Measurements from ENCODE around the gene PPP6R2. TPM values are rescaled to one million over a fixed set of nuclear protein-coding genes. Genes with fewer than 3 reads are reported as not detected.

Gene PPP6R2
- total RNA-seq, 1 donor from 2014 or later, result 32.6 TPM

GRCh38 chr22:50303515-50303847 is 39.6 kb upstream of the PPP6R2 start:
- no peak overlapping the region for H2AFZ ChIP-seq (replicated peaks)
- no peak for TF ChIP-seq EZH2phosphoT487 (IDR thresholded peaks at IDR 0.05)
- TF ChIP-seq CTCF (IDR thresholded peaks at IDR 0.05), result no peak
- no peak for TF ChIP-seq EZH2 (IDR thresholded peaks at IDR 0.05)
- H3K9me3 ChIP-seq (ENCODE audit: low read depth), result no peaks in the 10 kb centered on the region
- peaks cover 3% of the 10 kb centered on the region for H3K36me3 Mint-ChIP-seq
- H3K79me2 ChIP-seq (ENCODE audit: low read depth), result peaks cover 64% of the 10 kb centered on the region
- peaks cover 24% of the 10 kb centered on the region for H3K27me3 ChIP-seq
- no peak for DNase-seq (ENCODE audit: low spot score)
- no peak overlapping the region for H3K27ac Mint-ChIP-seq
- no peak overlapping the region for H3K27ac ChIP-seq
- H3K4me1 Mint-ChIP-seq, result peaks cover 25% of the 10 kb centered on the region
- peak overlapping the region; percentile 99 for H3K4me2 ChIP-seq
- peaks cover 79% of the 10 kb centered on the region for H4K20me1 ChIP-seq (ENCODE audit: low read depth)
- H3K9me3 Mint-ChIP-seq, result no peaks in the 10 kb centered on the region
- H3K4me1 ChIP-seq, result peaks cover 41% of the 10 kb centered on the region
- no peaks in the 10 kb centered on the region for H3K36me3 ChIP-seq
- H3F3A ChIP-seq (ENCODE audit: low read depth), result peaks cover 7% of the 10 kb centered on the region
- H3K4me3 Mint-ChIP-seq, result no peak overlapping the region
- H3K4me3 ChIP-seq, result no peak overlapping the region
- H3K27me3 Mint-ChIP-seq (ENCODE audit: insufficient read depth, low read depth), result peaks cover 2% of the 10 kb centered on the region
- H3K9ac ChIP-seq, result no peak overlapping the region

DNA sequence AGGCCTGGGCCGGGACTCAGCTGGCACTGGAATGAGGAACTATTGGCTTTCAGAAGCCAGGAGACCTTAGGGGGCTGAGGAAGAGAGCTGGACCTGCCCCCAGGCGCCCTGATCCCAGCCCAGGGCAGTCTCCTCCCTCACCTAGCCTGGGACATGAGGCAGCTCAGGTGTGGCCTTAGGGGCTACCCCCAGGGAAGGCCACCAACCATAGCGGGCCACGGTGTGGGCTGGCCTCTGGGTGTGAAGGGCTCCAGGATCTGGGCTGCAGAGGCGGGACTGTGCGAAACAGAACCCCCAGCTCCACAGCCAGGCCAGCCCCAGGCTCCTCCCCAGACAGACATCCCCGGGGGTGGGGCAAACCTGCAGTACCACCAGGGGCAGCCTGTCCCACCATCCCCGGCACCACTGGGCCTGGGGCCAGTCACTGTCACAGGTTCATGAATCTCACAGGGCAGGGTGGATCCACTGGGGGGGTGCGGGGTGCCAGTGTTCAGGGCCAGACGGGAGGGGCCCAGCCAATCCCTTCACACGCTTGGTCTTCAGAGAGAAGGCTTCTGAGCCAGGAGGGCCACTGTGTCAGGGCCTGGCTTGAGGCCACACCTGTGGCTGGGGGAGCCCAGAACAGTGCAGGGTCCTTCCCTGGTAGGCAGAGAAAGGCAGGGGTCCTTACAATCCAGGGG is 39.1 kb upstream of the PPP6R2 start:
- H3K4me1 ChIP-seq, result peaks cover 41% of the 10 kb centered on the region
- Mint-ChIP-seq H3K36me3 (peaks cover 3% of the 10 kb centered on the region), H3K4me3 (peak overlapping the region; percentile 74), H3K4me1 (peaks cover 24% of the 10 kb centered on the region), H3K27ac (peak overlapping the region; percentile 93), H3K9me3 (no peaks in the 10 kb centered on the region), H3K27me3 (ENCODE audit: insufficient read depth, low read depth) (peaks cover 2% of the 10 kb centered on the region)
- no peaks in the 10 kb centered on the region for H3K9me3 ChIP-seq (ENCODE audit: low read depth)
- peaks cover 59% of the 10 kb centered on the region for H3K79me2 ChIP-seq (ENCODE audit: low read depth)
- no peak for TF ChIP-seq EZH2 (IDR thresholded peaks at IDR 0.05)
- TF ChIP-seq CTCF (IDR thresholded peaks at IDR 0.05), result no peak
- TF ChIP-seq EZH2phosphoT487 (IDR thresholded peaks at IDR 0.05), result no peak
- H3K4me3 ChIP-seq, result no peak overlapping the region
- H4K20me1 ChIP-seq (ENCODE audit: low read depth), result peaks cover 74% of the 10 kb centered on the region
- peak; percentile 33 for DNase-seq (ENCODE audit: low spot score)
- no peaks in the 10 kb centered on the region for H3K36me3 ChIP-seq
- no peak overlapping the region for H3K9ac ChIP-seq
- H3F3A ChIP-seq (ENCODE audit: low read depth), result peaks cover 12% of the 10 kb centered on the region
- H3K27ac ChIP-seq, result no peak overlapping the region
- peak overlapping the region; percentile 99 for H3K4me2 ChIP-seq
- peaks cover 21% of the 10 kb centered on the region for H3K27me3 ChIP-seq
- H2AFZ ChIP-seq (replicated peaks), result no peak overlapping the region

GRCh38 chr22:50304528-50305392 is 38.4 kb upstream of the PPP6R2 start:
- DNase-seq (ENCODE audit: low spot score), result no peak
- Histone ChIP-seq H3K4me3 (no peak overlapping the region), H3K4me2 (peak overlapping the region; percentile 99), H2AFZ (replicated peaks) (no peak overlapping the region), H3F3A (ENCODE audit: low read depth) (peaks cover 15% of the 10 kb centered on the region), H4K20me1 (ENCODE audit: low read depth) (peaks cover 66% of the 10 kb centered on the region), H3K4me1 (peaks cover 38% of the 10 kb centered on the region), H3K36me3 (no peaks in the 10 kb centered on the region), H3K27me3 (peaks cover 13% of the 10 kb centered on the region), H3K9me3 (ENCODE audit: low read depth) (no peaks in the 10 kb centered on the region), H3K79me2 (ENCODE audit: low read depth) (peaks cover 52% of the 10 kb centered on the region), H3K9ac (no peak overlapping the region), H3K27ac (no peak overlapping the region)
- Mint-ChIP-seq H3K9me3 (no peaks in the 10 kb centered on the region), H3K36me3 (peaks cover 3% of the 10 kb centered on the region), H3K4me1 (peaks cover 24% of the 10 kb centered on the region), H3K27me3 (ENCODE audit: insufficient read depth, low read depth) (peaks cover 2% of the 10 kb centered on the region), H3K4me3 (peak overlapping the region; percentile 74), H3K27ac (peak overlapping the region; percentile 93)
- TF ChIP-seq EZH2 (IDR thresholded peaks at IDR 0.05) (no peak), EZH2phosphoT487 (IDR thresholded peaks at IDR 0.05) (no peak), CTCF (IDR thresholded peaks at IDR 0.05) (no peak)
